Cerebellar nuclear complex (tissue), 1 donor: ENCODE measurements around the gene SLC7A14.

Experiments
- DNase-seq, 2 experiments: peaks; one replicate each; lab custom pipeline; 2025; lab: John Stamatoyannopoulos, UW

Gene SLC7A14

DNA sequence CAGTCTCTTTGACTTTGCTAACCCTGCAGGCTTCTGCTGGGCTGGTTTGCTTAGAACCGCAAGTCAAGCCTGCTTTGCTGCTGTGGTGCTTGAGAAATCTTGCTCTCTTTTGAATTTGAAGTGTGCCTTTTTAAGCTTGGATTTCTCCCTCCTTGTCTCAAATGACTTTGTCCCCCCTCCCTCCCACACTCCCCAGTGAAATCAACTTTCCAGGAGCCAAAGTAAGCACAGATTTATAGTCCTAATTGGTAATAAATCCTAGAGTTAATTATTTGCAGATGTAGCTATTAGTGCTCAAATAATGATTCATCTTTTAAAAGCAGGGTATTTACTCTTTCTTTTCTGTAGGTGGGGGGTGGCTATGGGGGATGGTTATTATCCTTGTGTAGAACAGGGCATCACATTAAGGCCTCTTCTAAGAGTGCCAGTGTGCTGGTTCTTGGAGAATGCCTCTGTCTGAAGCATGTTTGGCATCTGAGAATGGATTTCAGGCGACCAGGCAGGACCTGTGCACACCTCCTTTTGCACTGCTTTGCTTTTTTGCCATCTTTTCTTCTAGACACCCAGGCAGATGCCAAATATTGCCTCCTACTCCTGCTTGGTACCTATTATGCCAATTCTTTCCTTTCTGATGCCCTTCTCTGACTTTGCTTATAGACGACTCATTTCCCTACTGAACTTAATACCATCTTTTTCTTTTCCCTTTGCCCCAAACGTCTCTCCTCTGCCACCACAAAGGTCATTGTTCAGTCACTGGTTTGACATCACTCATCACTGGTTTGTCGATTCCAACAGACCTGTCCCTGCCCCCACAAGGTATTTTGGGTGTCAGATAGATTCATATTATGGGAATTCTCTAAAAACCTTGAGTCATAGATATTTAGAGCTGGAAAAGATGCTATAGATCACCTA is 116.5 kb downstream of the SLC7A14 start:
- no peak for DNase-seq

DNA sequence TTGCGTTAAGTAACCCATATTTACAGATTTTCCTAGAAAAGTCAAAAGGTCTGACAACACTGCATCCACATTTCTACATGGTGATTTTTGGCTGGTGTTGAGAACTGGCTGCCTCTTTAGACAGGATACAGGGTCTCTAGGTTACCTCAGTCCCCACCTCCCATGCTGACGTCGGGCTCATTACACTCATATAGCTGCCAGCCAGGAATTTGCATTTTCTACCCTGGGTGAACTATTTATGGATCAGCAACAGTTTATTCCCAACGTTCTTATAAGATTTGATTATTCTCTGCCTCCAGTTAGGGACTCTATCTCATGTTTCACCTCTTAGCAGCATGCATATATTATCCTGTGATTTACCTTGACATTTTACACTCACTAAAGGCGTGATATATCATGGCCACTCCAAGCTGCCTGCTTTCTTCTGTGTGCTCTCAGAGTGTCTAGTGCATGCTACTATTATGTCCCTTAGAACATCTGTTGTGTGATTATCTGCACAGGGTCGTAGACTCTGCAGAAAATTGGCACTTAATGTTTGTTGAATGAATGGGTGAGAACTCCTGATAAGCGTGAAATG is 118.2 kb downstream of the SLC7A14 start:
- no peak for DNase-seq

DNA sequence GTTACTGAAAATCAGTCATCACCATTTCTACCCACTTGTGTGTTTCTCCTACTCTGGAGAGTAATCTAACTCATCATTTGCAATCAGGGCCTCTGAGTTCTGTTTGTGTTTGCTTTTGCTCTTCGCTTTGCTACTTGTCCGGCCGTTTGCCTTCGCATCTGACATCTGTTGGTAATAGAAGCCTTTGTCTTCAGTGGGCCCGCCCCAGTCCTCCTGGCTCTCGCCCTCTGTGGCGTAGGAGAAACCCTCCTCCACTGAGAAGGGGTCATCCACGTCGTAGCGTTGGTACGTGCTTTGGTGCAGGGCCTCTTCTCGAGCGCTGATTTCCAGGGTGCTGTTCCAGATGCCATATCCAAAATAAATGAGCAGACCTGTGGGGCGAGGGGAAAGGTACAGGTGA is 118.9 kb downstream of the SLC7A14 start:
- no peak for DNase-seq

DNA sequence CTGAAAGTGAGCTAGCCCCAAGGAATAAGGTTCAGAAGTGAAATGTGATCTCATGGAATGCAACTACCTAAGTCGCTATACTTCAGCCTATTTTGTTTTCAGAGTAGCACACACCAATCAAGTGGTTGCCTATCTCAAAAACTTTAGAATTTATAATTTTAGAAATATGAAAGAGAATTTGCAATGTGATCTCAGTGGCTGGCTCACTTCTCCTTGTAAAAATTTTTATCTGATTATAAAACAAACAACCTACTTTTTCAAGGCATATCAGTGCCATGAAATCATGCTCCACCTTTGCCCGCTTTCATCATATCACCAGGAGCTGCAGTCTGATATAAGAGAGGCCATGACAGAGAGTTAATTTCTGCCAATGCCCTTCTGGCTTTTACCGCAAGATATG is 119.9 kb downstream of the SLC7A14 start:
- DNase-seq = no peak

DNA sequence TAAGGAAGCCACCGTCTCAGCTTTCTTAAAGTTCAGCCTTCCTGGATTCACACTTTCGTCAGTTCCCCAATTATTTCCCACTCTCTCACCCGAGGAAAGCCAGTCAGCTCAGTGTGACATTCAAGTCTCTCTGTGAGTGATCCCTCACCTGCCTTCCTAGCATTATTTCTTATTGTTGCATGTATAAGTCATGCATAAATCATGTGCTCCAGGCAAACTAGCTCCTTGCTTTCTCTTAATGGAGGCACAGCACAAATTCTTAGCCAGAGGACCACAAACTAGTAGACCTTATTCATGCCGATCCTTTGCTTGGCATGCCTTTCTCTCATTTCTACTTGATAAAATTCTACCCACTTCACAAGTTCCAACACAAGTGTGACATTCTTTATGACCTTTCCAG is 122.9 kb downstream of the SLC7A14 start:
- DNase-seq = no peak

DNA sequence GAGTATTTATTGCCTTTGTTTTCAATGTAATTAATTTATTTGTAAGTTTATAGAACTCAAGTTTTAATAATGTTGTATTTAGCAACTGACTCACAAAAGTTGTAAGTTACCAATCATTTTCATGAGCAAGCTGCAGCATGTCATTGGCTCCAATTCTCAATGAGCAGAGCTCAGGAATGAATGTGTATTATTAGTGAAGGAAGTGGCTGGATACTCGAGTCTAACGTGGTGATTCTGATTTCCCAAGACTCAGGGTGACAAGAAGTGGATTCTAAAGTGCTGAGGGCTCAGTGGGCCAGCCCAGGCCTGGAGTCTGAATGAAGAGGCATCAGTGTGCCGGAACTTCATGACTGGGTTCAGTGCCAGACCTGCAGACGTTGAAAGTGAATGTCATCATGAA is 127.6 kb downstream of the SLC7A14 start:
- no peak for DNase-seq

DNA sequence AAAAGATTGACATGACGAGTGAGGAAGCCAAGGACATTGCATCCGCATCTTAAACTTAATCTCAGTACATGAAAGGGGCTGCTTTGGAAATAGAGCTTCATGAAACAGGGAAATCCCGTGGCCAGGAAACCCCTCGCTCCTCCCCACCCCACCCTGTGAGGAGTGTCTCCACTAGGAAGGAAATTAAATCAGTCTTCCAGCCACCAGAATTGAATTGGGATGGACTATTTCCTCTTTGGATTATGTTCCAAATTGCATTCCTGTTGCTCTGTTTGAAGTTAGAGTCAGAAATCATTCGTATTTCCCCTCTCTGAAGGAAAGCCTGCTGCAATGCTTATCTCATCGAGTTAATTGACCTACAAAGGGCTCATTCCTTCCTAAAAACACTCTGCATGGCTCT is 131.4 kb downstream of the SLC7A14 start:
- DNase-seq = no peak

DNA sequence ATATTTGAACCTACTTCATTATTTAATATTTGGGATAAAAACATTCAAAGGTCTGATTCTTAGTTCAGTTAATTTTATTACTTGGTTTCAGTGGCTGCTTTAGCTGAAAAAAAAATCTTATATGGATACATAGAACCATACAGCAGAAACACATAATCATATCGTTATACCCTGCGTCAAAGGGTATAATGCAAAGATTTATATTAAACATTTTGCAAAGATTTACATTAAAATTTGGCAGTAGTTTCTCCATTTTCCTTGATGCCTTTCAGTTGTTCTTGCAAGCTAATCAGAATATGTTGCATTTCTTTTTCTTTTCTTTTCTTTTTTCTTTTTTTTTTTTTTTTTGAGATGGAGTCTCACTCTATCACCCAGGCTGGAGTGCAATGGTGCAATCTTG is 135.8 kb downstream of the SLC7A14 start:
- DNase-seq = no peak

DNA sequence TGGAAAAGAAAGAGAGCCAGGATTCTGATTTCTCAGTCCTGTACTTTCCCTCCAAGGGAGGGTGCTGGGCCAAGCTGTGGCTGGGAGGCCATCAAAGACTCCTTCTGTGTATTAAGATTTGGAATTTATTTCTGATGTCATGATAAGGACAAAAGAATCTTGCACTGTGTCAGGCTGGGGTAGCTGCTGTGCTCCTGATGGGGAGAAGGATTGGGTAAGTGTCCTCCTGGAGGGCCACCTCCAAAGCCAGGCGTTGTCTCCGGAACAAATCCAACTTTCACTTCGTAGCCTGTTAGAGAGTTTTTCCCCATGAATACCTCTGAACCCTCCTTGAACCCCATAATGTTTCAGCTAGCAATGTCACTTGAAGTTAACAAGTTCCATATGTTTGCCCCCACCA is 137.3 kb downstream of the SLC7A14 start:
- DNase-seq = no peak

DNA sequence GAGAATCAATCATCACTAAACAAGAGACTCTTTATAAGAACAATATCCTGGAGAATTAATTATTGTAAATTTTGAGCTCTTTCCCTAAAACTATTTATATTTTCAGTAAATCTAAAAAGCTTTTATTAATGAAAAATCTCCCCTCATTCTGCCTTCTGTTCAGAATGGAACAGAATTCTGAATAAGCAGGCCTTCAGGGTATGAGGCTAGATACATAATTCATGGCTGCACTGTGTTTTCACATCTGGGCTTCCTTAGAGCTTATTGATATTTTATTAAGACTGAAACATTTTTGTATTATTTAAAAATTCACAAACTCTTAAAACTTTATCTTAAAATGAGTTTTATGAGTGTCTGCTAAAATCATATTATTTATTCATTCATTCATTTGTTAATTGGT is 142.4 kb downstream of the SLC7A14 start:
- no peak for DNase-seq

DNA sequence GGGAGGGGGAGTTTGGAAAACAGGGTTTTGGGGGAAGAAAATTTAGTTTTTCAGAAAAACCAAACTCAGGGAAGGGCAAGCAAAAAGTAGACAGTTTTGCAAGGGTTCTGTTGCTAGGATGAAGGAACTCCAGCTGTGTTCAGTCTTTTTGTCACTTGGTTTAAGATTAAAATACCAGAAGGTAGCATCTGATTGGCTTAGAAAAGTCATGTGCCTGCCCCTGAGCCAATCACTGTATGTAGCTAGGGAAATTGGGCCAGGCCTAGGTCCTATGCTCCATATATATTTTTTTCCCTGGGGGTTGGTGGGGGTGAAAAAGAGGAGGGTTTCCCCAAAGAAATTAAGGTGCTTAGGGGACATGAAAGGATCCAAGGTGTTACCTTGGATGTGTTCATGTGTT is 142.9 kb downstream of the SLC7A14 start:
- DNase-seq = no peak

DNA sequence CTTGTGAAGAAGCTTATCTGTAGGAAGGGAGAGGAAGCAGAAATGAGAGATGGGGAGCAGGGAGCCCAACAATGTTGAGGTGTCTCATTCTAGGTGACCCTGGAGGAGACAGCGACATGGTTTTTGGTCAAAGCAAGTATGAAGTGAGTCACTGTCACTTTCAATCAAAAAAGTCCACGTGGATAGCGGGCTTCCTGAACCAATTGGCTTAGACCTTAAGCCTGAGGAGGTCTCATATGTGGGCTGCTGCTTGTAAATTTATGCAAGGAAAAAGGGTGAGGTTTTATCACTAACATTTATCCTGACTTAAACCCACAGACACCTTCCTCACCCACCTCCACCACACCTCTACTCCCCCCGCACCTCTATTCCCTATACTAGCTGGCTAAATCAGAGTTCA is 144.5 kb downstream of the SLC7A14 start:
- DNase-seq = no peak

DNA sequence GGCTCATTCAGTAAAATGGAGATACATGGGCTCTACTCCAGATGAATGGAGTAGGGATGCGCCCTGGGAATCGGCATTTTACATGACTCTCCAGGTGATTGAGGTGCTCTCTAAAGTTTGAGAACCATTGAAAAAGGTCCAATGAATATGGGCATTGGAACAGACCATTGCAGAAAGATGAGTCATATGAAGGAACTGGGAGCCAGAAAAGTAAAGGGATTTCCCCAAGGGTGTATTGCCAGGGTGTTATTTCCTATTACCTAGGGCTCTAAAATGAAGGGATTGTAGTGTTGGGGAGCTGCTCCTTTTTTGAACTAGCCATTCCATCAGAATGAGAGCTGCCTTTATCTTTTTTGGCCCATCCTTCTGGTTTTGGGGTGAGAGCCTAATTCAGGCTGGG is 145.5 kb downstream of the SLC7A14 start:
- DNase-seq = no peak

DNA sequence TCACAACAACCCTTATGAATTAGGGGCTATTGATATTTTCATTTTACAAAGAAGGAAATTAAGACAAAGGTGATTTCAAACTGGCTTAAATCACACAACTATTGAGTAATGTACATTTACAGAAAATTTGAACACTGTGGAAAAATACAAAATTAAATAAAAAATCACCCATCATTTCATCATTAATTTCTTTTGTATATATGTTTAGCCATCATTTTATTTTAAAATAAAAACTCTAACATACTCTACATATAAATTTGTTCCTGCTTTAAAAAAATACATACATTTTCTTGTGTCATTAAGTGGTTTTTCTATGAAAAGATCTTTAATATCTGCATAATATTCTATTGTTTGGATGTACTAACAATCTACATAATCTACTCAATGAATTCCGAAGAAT is 147.0 kb downstream of the SLC7A14 start:
- no peak for DNase-seq

DNA sequence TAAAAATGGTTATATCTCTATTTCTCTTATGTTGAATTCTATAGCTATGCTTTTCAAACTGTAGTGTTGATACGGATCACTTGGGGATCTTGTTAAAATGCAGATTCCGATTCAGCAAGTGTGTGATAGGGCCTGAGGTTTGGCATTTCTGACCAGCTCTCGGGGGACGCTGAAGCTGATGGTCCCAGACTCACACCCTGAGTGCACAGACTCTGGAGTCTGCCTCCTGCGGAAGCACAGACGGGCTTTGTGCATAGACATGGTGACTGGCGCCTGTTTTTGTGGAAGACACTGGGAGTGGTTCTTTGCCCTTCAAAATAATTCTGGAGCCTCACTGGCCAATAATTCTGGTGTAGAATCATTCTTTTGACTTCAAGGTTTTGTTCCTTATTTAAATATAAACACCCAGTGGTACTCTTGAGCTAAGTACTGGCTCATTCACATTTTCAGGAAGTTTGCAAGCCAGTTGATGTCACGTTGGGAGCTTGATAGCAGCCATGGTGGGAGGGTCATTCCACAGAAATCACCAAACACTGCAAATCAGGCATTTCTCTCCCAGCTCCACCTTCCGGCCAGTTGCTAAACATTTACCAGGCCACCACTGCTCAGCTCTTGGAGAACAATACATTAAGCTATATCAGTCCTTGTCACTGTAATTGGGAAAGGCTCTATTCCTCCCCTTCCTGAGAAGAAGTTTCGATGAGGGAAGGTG is 148.0 kb downstream of the SLC7A14 start:
- no peak for DNase-seq

DNA sequence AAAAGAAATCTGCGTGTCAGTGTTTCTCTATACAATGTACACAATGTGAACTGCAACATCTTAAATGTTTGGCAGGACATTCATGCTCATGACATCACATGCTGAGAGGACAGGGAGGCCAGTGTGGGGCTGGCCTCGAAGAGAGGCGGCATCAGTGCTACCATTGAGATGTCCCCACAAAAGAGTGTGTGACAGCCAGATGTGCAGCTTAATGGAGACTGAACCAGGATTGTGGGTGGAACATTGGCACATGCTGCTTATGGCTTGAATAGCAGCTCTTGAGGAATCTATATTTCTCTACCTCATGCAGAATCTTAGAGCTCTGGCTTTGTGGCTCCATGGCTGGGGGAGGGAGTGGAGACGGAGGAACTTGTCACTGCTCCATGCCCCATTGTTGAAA is 148.7 kb downstream of the SLC7A14 start:
- no peak for DNase-seq

DNA sequence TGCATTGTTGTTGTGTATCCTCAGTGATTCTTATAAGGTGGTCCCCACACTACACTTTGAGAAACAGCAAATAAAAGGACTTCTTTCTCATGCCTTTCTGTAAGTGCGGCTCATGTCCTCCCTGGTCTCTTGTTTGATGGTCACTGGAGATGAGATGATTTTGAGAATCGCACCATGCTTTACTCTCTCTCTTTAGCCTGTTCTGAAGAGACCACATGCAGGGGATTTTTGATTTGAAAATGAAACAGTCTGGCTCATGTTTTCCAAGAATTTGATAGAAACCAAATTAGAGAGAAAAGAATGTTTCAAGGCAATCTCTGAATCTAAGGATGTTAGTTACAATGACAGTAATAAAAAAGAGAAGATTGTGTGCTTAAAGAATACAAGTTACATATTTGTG is 149.2 kb downstream of the SLC7A14 start:
- no peak for DNase-seq

DNA sequence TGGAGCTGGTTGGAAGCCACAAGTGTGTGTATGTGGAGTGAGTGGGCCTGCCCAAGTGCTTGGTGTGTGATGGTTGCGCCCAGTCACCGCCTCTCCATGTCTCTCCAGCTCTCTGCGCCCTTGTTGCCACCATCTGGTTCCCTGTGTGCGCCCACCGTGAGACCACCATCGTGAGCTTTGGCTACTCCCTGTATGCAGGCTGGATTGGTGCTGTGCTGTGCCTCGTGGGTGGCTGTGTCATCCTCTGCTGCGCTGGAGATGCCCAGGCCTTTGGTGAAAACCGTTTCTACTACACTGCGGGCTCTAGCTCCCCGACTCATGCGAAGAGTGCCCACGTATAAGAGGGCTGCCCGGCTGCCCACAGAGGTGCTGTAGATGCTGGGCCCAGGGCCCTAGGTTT is 153.5 kb downstream of the SLC7A14 start:
- no peak for DNase-seq

DNA sequence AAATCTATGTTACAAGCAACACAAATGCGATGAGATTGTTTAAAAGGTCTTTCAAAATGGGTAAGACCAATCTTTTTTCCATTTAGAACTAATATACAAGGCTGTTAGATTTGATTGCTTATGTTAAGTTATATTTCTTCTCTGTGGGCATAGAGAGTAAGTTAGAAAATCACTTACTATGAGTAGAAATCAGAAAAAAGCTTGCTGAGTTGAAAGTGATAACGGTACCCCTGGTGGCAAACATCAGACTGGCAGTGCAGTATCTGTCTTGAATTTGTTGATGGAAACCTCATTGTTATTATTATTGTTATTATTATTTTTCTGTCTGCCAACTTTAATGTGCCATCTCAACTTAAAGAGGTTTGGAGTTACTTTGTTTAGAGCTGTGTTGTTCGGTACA is 154.8 kb downstream of the SLC7A14 start:
- no peak for DNase-seq

DNA sequence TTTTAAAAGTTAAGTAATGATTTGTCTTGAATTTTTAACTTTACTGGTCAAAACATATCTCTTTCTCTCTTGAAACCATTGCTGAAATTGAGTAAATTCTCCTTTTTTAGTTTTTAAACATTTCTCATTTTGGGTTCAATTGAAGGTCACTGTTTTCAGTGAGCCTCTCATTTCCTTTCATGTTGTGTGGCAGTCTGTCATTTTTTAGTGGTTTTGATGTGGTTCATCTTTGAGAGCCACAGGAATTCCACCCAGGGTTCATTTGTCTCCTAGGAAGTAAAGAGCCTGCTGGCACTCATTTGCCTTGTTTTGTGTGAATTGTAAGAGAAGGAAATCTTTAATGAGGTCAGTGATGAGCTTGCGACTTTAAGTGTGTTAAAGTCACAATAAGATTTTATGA is 156.8 kb downstream of the SLC7A14 start:
- no peak for DNase-seq

DNA sequence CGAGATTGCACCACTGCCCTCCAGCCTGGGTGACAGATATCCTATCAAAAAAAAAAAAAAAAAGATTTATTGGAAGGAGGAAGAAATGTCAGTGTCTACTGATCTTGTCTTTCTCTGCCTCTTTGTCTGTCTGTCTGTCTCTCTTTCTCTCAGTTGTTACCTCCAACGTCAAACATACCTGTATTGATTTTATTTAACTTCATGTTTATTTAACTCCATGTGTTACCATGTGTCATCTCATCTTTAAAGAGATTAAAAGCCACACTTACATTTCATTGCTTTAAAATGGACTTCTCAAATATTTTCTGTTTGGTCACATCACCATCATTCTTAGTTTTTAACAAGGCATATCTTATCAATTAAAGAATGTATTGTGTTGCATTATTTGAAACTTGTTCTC is 157.8 kb downstream of the SLC7A14 start:
- DNase-seq = no peak

DNA sequence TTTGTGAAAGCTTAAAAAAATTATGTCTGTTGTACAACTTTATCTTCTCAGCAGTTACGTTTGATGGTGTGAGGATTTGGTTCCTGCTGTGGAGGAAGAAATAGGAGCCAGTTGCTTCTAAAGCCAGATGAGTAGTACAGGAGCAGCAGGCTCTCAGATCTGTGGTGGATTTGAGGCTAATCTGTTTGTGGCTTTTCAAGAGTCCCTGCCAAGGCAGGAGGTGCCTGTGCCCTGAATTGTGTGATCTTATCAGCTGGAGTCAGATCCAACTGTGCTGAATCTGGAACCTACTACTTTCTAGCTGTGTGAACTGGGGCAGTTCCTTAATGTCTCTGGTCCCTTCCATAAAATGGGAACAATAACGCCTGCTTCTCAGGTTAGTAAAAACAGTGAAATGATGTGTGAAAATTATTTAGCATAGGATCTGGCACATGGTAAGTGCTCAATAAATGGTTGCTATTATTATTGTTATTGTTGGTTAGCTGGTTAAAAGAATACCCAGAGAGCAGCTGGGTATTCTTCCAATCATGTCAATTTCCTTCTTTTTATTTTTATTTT is 159.6 kb downstream of the SLC7A14 start:
- no peak for DNase-seq
